HL-60 (cell line): ENCODE results near the gene CACNA1H.

Experiments
- DNase-seq, 2 experiments: peaks; one replicate each; pipeline ENCODE4 v3.0.0-alpha.2; 2010 to 2020; ENCODE audit warnings: low read depth in 1 of 2, low spot score in 1 of 2
- H3K27ac ChIP-seq: fragments of 250-450 bp; sonication (Bioruptor Pico); replicated peaks from 2 replicates; pipeline ENCODE4 v1.5.1; 2020; ENCODE audit warnings: mild to moderate bottlenecking, moderate library complexity
- H3K27me3 ChIP-seq: fragments of 250-450 bp; sonication (Bioruptor Pico); 2 replicates; pipeline ENCODE4 v1.5.1; 2021; ENCODE audit warnings: mild to moderate bottlenecking, moderate library complexity; ENCODE audit not compliant: insufficient read depth, poor library complexity, severe bottlenecking
- H3K4me3 ChIP-seq: replicated peaks from 2 replicates; pipeline ENCODE4 v1.5.1; 2011; ENCODE audit warnings: mild to moderate bottlenecking, control low read depth, low read length; ENCODE audit not compliant: insufficient read depth
- GABPA ChIP-seq: IDR thresholded peaks from 2 replicates; pipeline ENCODE4 v1.6.1; 2012; ENCODE audit warnings: low read depth
- POLR2AphosphoS5 ChIP-seq: IDR thresholded peaks from 2 replicates; pipeline ENCODE4 v1.6.1; 2012; ENCODE audit warnings: low read depth
- SPI1 ChIP-seq: IDR thresholded peaks from 2 replicates; pipeline ENCODE4 v1.6.1; 2012; ENCODE audit warnings: low read depth, mild to moderate bottlenecking, borderline replicate concordance
- TF ChIP-seq, protein P1 (sequence below): IDR thresholded peaks from one replicate; pipeline ENCODE4 v1.5.1; 2011; ENCODE audit warnings: low read length, control low read depth, inconsistent platforms; ENCODE audit not compliant: insufficient read depth
- TF ChIP-seq, protein P2 (sequence below): IDR thresholded peaks from 2 replicates; pipeline ENCODE4 v1.6.1; 2012; ENCODE audit warnings: low read depth; ENCODE audit not compliant: insufficient replicate concordance

CACNA1H gene

DNA sequence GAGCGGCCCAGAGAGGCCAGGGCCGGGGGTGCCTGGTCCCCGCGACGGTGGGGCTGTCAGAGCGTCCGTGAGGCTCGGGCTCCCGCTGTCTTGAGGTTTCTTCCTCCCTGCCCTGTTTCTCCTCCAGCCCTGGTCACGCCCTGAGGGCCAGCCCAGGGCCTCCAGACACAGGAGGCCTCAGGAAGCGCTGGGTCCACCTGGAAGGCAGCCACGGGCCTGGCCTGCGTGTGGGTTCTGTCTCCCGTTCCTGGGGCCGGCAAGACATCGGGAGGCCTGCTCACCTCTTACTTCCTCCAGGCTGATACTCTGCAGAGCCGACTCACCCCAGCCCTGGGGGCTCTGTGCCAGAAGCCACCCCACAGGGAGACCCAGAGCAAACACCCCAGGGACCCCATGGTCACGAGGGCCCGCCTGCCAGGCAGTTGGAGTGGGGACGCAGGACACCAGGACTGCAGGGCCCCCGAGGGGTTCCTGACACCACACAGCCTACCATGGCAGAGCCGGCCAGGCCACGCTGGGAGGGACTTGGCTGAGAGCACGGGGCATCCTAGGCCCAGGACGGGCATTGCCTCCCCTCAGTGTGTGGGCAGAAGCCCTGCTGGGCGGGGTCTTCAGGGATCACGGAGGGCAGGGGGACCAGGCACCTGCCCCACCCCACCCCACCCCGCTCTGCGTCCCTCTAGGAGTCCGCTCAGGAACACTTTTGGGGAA, 18.9 kb upstream of the CACNA1H start:
- H3K27me3 ChIP-seq, result peaks cover 3% of the 10 kb centered on the region
- no peak overlapping the region for H3K4me3 ChIP-seq
- no peak overlapping the region for H3K27ac ChIP-seq
- DNase-seq, result no peak
- TF ChIP-seq GABPA, result no peak
- TF ChIP-seq, protein P1, sequence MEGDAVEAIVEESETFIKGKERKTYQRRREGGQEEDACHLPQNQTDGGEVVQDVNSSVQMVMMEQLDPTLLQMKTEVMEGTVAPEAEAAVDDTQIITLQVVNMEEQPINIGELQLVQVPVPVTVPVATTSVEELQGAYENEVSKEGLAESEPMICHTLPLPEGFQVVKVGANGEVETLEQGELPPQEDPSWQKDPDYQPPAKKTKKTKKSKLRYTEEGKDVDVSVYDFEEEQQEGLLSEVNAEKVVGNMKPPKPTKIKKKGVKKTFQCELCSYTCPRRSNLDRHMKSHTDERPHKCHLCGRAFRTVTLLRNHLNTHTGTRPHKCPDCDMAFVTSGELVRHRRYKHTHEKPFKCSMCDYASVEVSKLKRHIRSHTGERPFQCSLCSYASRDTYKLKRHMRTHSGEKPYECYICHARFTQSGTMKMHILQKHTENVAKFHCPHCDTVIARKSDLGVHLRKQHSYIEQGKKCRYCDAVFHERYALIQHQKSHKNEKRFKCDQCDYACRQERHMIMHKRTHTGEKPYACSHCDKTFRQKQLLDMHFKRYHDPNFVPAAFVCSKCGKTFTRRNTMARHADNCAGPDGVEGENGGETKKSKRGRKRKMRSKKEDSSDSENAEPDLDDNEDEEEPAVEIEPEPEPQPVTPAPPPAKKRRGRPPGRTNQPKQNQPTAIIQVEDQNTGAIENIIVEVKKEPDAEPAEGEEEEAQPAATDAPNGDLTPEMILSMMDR, result no peak
- TF ChIP-seq POLR2AphosphoS5, result no peak
- TF ChIP-seq, protein P2, sequence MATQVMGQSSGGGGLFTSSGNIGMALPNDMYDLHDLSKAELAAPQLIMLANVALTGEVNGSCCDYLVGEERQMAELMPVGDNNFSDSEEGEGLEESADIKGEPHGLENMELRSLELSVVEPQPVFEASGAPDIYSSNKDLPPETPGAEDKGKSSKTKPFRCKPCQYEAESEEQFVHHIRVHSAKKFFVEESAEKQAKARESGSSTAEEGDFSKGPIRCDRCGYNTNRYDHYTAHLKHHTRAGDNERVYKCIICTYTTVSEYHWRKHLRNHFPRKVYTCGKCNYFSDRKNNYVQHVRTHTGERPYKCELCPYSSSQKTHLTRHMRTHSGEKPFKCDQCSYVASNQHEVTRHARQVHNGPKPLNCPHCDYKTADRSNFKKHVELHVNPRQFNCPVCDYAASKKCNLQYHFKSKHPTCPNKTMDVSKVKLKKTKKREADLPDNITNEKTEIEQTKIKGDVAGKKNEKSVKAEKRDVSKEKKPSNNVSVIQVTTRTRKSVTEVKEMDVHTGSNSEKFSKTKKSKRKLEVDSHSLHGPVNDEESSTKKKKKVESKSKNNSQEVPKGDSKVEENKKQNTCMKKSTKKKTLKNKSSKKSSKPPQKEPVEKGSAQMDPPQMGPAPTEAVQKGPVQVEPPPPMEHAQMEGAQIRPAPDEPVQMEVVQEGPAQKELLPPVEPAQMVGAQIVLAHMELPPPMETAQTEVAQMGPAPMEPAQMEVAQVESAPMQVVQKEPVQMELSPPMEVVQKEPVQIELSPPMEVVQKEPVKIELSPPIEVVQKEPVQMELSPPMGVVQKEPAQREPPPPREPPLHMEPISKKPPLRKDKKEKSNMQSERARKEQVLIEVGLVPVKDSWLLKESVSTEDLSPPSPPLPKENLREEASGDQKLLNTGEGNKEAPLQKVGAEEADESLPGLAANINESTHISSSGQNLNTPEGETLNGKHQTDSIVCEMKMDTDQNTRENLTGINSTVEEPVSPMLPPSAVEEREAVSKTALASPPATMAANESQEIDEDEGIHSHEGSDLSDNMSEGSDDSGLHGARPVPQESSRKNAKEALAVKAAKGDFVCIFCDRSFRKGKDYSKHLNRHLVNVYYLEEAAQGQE, result no peak
- TF ChIP-seq SPI1, result no peak

DNA sequence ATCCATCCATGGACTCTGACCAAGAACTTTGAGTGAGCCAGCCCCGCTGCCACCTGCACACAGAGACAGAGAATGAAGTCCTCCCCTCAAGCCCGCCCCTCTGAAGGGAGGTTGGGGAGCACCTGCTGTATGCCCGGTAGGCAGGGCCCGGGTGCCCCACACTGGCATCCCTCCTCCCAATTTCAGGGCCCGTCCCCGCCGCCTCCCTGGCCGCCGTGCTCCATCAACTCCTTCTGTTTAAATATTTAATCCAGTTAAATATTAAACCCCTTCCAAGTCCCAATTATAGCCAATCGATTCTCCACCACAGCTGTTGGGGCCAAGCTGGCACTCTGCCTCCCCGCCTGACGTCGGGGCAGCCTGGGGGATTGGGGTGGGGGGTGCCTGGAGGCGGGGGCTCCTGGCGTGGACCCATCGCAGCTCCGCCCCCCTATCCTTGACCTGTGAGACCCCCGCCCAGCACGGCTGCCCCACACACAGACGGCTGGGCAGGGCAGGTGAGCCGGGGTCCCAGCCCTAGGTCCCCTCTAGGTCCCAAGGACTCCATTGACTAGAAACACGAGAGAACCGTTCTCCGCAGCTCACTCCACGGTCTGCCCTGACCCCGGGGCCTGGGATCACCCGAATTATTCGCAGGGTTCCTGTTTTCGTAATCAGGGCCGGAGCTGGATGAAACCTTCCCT, 18.0 kb upstream of the CACNA1H start:
- TF ChIP-seq, protein P2, result no peak
- TF ChIP-seq GABPA, result no peak
- H3K4me3 ChIP-seq, result no peak overlapping the region
- DNase-seq, result no peak

DNA sequence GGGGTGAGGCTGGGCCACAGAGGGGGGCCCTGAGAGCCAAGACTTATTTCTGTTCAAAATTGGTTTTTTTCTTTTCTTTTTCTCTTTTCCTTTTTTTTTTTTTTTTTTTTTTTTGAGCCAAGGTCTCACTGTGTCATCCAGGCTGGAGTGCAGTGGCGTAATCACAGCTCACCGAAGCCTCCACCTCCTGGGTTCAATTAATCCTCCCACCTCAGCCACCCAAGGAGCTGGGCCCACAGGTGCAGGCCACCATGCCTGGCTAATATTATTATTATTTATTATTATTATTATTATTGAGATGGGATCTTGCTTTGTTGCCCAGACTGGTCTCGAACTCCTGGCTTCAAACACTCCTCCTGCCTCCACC, 17.5 kb upstream of the CACNA1H start:
- peaks cover 3% of the 10 kb centered on the region for H3K27me3 ChIP-seq
- no peak overlapping the region for H3K27ac ChIP-seq
- TF ChIP-seq POLR2AphosphoS5 (no peak), SPI1 (no peak), GABPA (no peak)
- TF ChIP-seq, protein P2, result no peak
- TF ChIP-seq, protein P1, result no peak
- H3K4me3 ChIP-seq, result no peak overlapping the region
- no peak for DNase-seq

More for the DNA sequence above, 18.0 kb upstream of the CACNA1H start:
- Histone ChIP-seq H3K27ac (no peak overlapping the region), H3K27me3 (peaks cover 3% of the 10 kb centered on the region)
